HG03064 (cell line): ENCODE results near the gene PRDM11.
"Not testable (repeated sequence)": the region's sequence is repeated elsewhere in the genome, so short reads cannot be mapped to it uniquely, and the experiment has no call there.

ENCODE experiments used
- ATAC-seq: cut with Tn5 transposase; IDR thresholded peaks from one replicate; pipeline ENCODE4 v1.9.1; 2021; ENCODE audit warnings: low read depth; ENCODE audit not compliant: unreplicated experiment

Gene PRDM11

GRCh38 chr11:45146072-45147016, at the start of gene PRDM11:
TSS of gene PRDM11 (plus strand) at chr11:45146639. CDS start at chr11:45181767, 35,128 bp downstream.
- peak; percentile 24 for ATAC-seq

GRCh38 chr11:45097721-45098493, 48.5 kb upstream of the PRDM11 start:
- ATAC-seq: no peak

GRCh38 chr11:45098929-45099328, 47.5 kb upstream of the PRDM11 start:
- no peak for ATAC-seq

GRCh38 chr11:45100339-45100738, 46.1 kb upstream of the PRDM11 start:
- ATAC-seq: no peak

- no peak for ATAC-seq
Measured at GRCh38 chr11:45102361-45102809, 44.1 kb upstream of the PRDM11 start.

GRCh38 chr11:45102810-45103621, 43.4 kb upstream of the PRDM11 start:
- ATAC-seq: no peak

GRCh38 chr11:45104006-45104789, 42.2 kb upstream of the PRDM11 start:
- ATAC-seq: no peak

GRCh38 chr11:45104790-45105084, 41.7 kb upstream of the PRDM11 start:
- no peak for ATAC-seq

- no peak for ATAC-seq
Measured at GRCh38 chr11:45105233-45105983, 41.0 kb upstream of the PRDM11 start.

- ATAC-seq: no peak
Measured at GRCh38 chr11:45105984-45106375, 40.5 kb upstream of the PRDM11 start.

- ATAC-seq: no peak
Measured at GRCh38 chr11:45106440-45106839, 40.0 kb upstream of the PRDM11 start.

GRCh38 chr11:45107029-45107428, 39.4 kb upstream of the PRDM11 start:
- ATAC-seq: no peak

GRCh38 chr11:45108070-45109064, 38.1 kb upstream of the PRDM11 start:
- ATAC-seq: no peak

GRCh38 chr11:45109400-45109799, 37.0 kb upstream of the PRDM11 start:
- ATAC-seq: no peak

- no peak for ATAC-seq
Measured at GRCh38 chr11:45110562-45110961, 35.9 kb upstream of the PRDM11 start.

GRCh38 chr11:45113807-45114206, 32.6 kb upstream of the PRDM11 start:
- no peak for ATAC-seq

- ATAC-seq: not testable (repeated sequence)
Measured at GRCh38 chr11:45127836-45128235, 18.6 kb upstream of the PRDM11 start.

GRCh38 chr11:45133878-45134277, 12.6 kb upstream of the PRDM11 start:
- ATAC-seq: no peak
